Measurements from ENCODE around the gene NRROS. TPM values are rescaled to one million over a fixed set of nuclear protein-coding genes. Genes with fewer than 3 reads are reported as not detected.

NRROS gene
- total RNA-seq, 1 experiment from 2014 or later = 0.64 TPM

- H3K36me3 ChIP-seq (ENCODE audit: insufficient read depth, low read length, poor library complexity, severe bottlenecking) = no peaks in the 10 kb centered on the region
- ChIA-PET CTCF (no interaction called here), POLR2A (ENCODE audit: low non-redundant PET) (no interaction called here)
- no TSS peak for BruUV-seq (replicated peaks)
- no peak for DNase-seq (ENCODE audit: low spot score)
- H3K4me3 ChIP-seq (ENCODE audit: low read depth, low read length, poor library complexity, severe bottlenecking) = no peak overlapping the region
- no peaks in the 10 kb centered on the region for H3K27me3 ChIP-seq (replicated peaks; ENCODE audit: insufficient read depth, low read depth, low read length, poor library complexity)
- H3K9me3 ChIP-seq (ENCODE audit: low read depth, low read length, poor library complexity, severe bottlenecking) = no peaks in the 10 kb centered on the region
- no peak for TF ChIP-seq CTCF (conservative IDR thresholded peaks at IDR 0.05; ENCODE audit: low read depth, low read length)
- no peak for TF ChIP-seq EZH2 (IDR thresholded peaks at IDR 0.05; ENCODE audit: borderline replicate concordance, low read depth, low read length, poor library complexity, severe bottlenecking)
- H3K4me1 ChIP-seq (ENCODE audit: insufficient read depth, low read length, poor library complexity, severe bottlenecking) = peaks cover 25% of the 10 kb centered on the region
- intact Hi-C loops (cut with micrococcal nuclease; ENCODE audit: unreplicated experiment) = no loop called here
- no peak overlapping the region for H3K27ac ChIP-seq (ENCODE audit: low read depth, low read length, poor library complexity, severe bottlenecking)
Measured at GRCh38 chr3:196707566-196707965, 68.1 kb downstream of the NRROS start.

- BruUV-seq (replicated peaks) = no TSS peak
- Histone ChIP-seq H3K9me3 (ENCODE audit: low read depth, low read length, poor library complexity, severe bottlenecking) (no peaks in the 10 kb centered on the region), H3K27me3 (replicated peaks; ENCODE audit: insufficient read depth, low read depth, low read length, poor library complexity) (no peaks in the 10 kb centered on the region), H3K4me3 (ENCODE audit: low read depth, low read length, poor library complexity, severe bottlenecking) (no peak overlapping the region), H3K4me1 (ENCODE audit: insufficient read depth, low read length, poor library complexity, severe bottlenecking) (peaks cover 25% of the 10 kb centered on the region), H3K27ac (ENCODE audit: low read depth, low read length, poor library complexity, severe bottlenecking) (no peak overlapping the region), H3K36me3 (ENCODE audit: insufficient read depth, low read length, poor library complexity, severe bottlenecking) (no peaks in the 10 kb centered on the region)
- POLR2A ChIA-PET (ENCODE audit: low non-redundant PET) = no interaction called here
- DNase-seq (ENCODE audit: low spot score) = peak; percentile 47
- no peak for TF ChIP-seq EZH2 (IDR thresholded peaks at IDR 0.05; ENCODE audit: borderline replicate concordance, low read depth, low read length, poor library complexity, severe bottlenecking)
- TF ChIP-seq CTCF (conservative IDR thresholded peaks at IDR 0.05; ENCODE audit: low read depth, low read length) = no peak
- CTCF ChIA-PET = interaction anchor here (1.0 kb wide), 1 partner anchor 234 kb away, joined by 3 read pairs; the partner anchor contains the start of gene NCBP2
- intact Hi-C loops (cut with micrococcal nuclease; ENCODE audit: unreplicated experiment) = no loop called here
Measured at GRCh38 chr3:196708467-196708866, 69.0 kb downstream of the NRROS start.

Other genes with a start within 250 kb of the NRROS start
- gene UBXN7, start 207.3 kb upstream of the NRROS start, total RNA-seq (2021) = 92.8 and 94.2 TPM in 2 replicates
- gene RNF168, start 135.9 kb upstream of the NRROS start, total RNA-seq (2021) = 37.9 and 42.9 TPM in 2 replicates
- not detected in 2 replicates for gene SMCO1, start 124.3 kb upstream of the NRROS start, total RNA-seq (2021)
- gene WDR53, start 71.1 kb upstream of the NRROS start, total RNA-seq (2021) = 17.8 and 23.1 TPM in 2 replicates
- 20.9 and 23.0 TPM in 2 replicates for gene FBXO45, start 71.0 kb upstream of the NRROS start, total RNA-seq (2021)
- gene CEP19, start 72.6 kb downstream of the NRROS start, total RNA-seq (2021) = 6.0 TPM in 2 replicates
- 59.0 and 59.1 TPM in 2 replicates for gene PIGX, start 72.7 kb downstream of the NRROS start, total RNA-seq (2021)
- gene PAK2, start 100.2 kb downstream of the NRROS start, total RNA-seq (2021) = 93.2 and 102 TPM in 2 replicates
- gene SENP5, start 228.2 kb downstream of the NRROS start, total RNA-seq (2021) = 42.1 and 42.2 TPM in 2 replicates

Measured in A673 (cell line).